ENCODE data around the gene CTSZ. TPM values are rescaled to one million over a fixed set of nuclear protein-coding genes. Genes with fewer than 3 reads are reported as not detected.
"Not testable (repeated sequence)": the region's sequence is repeated elsewhere in the genome, so short reads cannot be mapped to it uniquely, and the experiment has no call there.

CTSZ gene
- total RNA-seq, 2 donors from 2014 or later: 55.9 to 76.6 TPM

- Mint-ChIP-seq H3K9me3 (no peaks in the 10 kb centered on the region), H3K36me3 (ENCODE audit: low read depth) (no peaks in the 10 kb centered on the region), H3K27ac (no peak overlapping the region), H3K4me1 (no peaks in the 10 kb centered on the region), H3K4me3 (no peak overlapping the region), H3K27me3 (ENCODE audit: insufficient read depth) (peaks cover 1% of the 10 kb centered on the region)
- H3K9ac ChIP-seq (ENCODE audit: extremely low read depth, low read length, poor library complexity, severe bottlenecking): no peak overlapping the region
- H3K36me3 ChIP-seq (ENCODE audit: control insufficient read depth, insufficient read depth, low read length): no peaks in the 10 kb centered on the region
- H3K4me1 ChIP-seq (ENCODE audit: control insufficient read depth, insufficient read depth, low read length): no peaks in the 10 kb centered on the region
- TF ChIP-seq, protein P1, sequence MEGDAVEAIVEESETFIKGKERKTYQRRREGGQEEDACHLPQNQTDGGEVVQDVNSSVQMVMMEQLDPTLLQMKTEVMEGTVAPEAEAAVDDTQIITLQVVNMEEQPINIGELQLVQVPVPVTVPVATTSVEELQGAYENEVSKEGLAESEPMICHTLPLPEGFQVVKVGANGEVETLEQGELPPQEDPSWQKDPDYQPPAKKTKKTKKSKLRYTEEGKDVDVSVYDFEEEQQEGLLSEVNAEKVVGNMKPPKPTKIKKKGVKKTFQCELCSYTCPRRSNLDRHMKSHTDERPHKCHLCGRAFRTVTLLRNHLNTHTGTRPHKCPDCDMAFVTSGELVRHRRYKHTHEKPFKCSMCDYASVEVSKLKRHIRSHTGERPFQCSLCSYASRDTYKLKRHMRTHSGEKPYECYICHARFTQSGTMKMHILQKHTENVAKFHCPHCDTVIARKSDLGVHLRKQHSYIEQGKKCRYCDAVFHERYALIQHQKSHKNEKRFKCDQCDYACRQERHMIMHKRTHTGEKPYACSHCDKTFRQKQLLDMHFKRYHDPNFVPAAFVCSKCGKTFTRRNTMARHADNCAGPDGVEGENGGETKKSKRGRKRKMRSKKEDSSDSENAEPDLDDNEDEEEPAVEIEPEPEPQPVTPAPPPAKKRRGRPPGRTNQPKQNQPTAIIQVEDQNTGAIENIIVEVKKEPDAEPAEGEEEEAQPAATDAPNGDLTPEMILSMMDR (conservative IDR thresholded peaks at IDR 0.05): peak; percentile 41
- no peaks in the 10 kb centered on the region for H3K27me3 ChIP-seq (ENCODE audit: control insufficient read depth, insufficient read depth, low read length, poor library complexity, severe bottlenecking)
- no peak for DNase-seq
- WGBS, 2 experiments (ENCODE audit: insufficient coverage in 1 of 2, insufficient read length in 1 of 2): 78 to 100% methylated on average over 1 to 5 of the region's 5 CpGs
- no peaks in the 10 kb centered on the region for H3K9me3 ChIP-seq (ENCODE audit: control insufficient read depth, low read length)
- no peak overlapping the region for H3K27ac ChIP-seq (ENCODE audit: low read depth, low read length)
- no peak overlapping the region for H3K4me3 ChIP-seq (ENCODE audit: low read length)
Observed at GRCh38 chr20:58950603-58951002, 56.5 kb downstream of the CTSZ start.

GRCh38 chr20:58947797-58948388, 59.2 kb downstream of the CTSZ start:
- H3K36me3 Mint-ChIP-seq (ENCODE audit: low read depth): not testable (repeated sequence)

GRCh38 chr20:58945965-58946631, 61.0 kb downstream of the CTSZ start:
- Mint-ChIP-seq H3K36me3 (ENCODE audit: low read depth) (no peaks in the 10 kb centered on the region), H3K27ac (no peak overlapping the region), H3K9me3 (no peaks in the 10 kb centered on the region), H3K27me3 (ENCODE audit: insufficient read depth) (peaks cover 1% of the 10 kb centered on the region), H3K4me1 (no peaks in the 10 kb centered on the region), H3K4me3 (no peak overlapping the region)
- no peak for DNase-seq
- TF ChIP-seq, protein P1 (conservative IDR thresholded peaks at IDR 0.05): no peak
- H3K27ac ChIP-seq (ENCODE audit: low read depth, low read length): no peak overlapping the region
- H3K36me3 ChIP-seq (ENCODE audit: control insufficient read depth, insufficient read depth, low read length): no peaks in the 10 kb centered on the region
- H3K4me1 ChIP-seq (ENCODE audit: control insufficient read depth, insufficient read depth, low read length): no peaks in the 10 kb centered on the region
- no peak overlapping the region for H3K4me3 ChIP-seq (ENCODE audit: low read length)
- H3K9ac ChIP-seq (ENCODE audit: extremely low read depth, low read length, poor library complexity, severe bottlenecking): no peak overlapping the region
- WGBS, 2 experiments (ENCODE audit: insufficient coverage in 1 of 2, insufficient read length in 1 of 2): 90 to 94% methylated on average over 7 to 10 of the region's 10 CpGs
- no peaks in the 10 kb centered on the region for H3K27me3 ChIP-seq (ENCODE audit: control insufficient read depth, insufficient read depth, low read length, poor library complexity, severe bottlenecking)
- no peaks in the 10 kb centered on the region for H3K9me3 ChIP-seq (ENCODE audit: control insufficient read depth, low read length)

More at GRCh38 chr20:58947797-58948388, 59.2 kb downstream of the CTSZ start:
- H3K4me1 ChIP-seq (ENCODE audit: control insufficient read depth, insufficient read depth, low read length); H3K4me1 Mint-ChIP-seq; H3K9me3 Mint-ChIP-seq; H3K9ac ChIP-seq (ENCODE audit: extremely low read depth, low read length, poor library complexity, severe bottlenecking); H3K27me3 Mint-ChIP-seq (ENCODE audit: insufficient read depth); H3K27ac Mint-ChIP-seq; H3K4me3 Mint-ChIP-seq; H3K9me3 ChIP-seq (ENCODE audit: control insufficient read depth, low read length); H3K36me3 ChIP-seq (ENCODE audit: control insufficient read depth, insufficient read depth, low read length); DNase-seq; H3K4me3 ChIP-seq (ENCODE audit: low read length); H3K27ac ChIP-seq (ENCODE audit: low read depth, low read length); H3K27me3 ChIP-seq (ENCODE audit: control insufficient read depth, insufficient read depth, low read length, poor library complexity, severe bottlenecking): not testable (repeated sequence)
- 88 to 100% methylated on average over 1 to 7 of the region's 7 CpGs for WGBS, 2 experiments (ENCODE audit: insufficient coverage in 1 of 2, insufficient read length in 1 of 2)

Other genes with a start within 250 kb of the CTSZ start
- gene GNAS-AS1, start 156.4 kb downstream of the CTSZ start, total RNA-seq: 1 to 10 TPM; 9.3 to 9.7 TPM
- gene GNAS, start 154.5 kb downstream of the CTSZ start, total RNA-seq: 1,000 to 10,000 TPM; 1,246 to 1,267 TPM
- 10 to 100 TPM; 66.6 to 72.5 TPM for gene NELFCD, start 26.0 kb downstream of the CTSZ start, total RNA-seq
- not detected for gene TUBB1, start 12.2 kb upstream of the CTSZ start, total RNA-seq
- 10 to 100 TPM; 52.6 to 62.6 TPM for gene ATP5F1E, start 25.1 kb upstream of the CTSZ start, total RNA-seq
- gene PRELID3B, start 35.5 kb upstream of the CTSZ start, total RNA-seq: 10 to 100 TPM; 48.6 to 50.8 TPM
- gene ZNF831, start 156.6 kb upstream of the CTSZ start, total RNA-seq: not detected

All from endodermal cell (in vitro differentiated cells).